Measurements from ENCODE around the gene STK32C.

Gene STK32C

GRCh38 chr10:132273304-132273944, 34.3 kb downstream of the STK32C start:
- Histone ChIP-seq H3K4ac (ENCODE audit: low read depth, low read length) (no peak overlapping the region), H3K27me3 (ENCODE audit: insufficient read depth, low read length, poor library complexity) (no peaks in the 10 kb centered on the region), H3K9ac (ENCODE audit: low read length) (no peak overlapping the region), H2BK120ac (ENCODE audit: low read depth, low read length) (no peak overlapping the region), H3K4me3 (ENCODE audit: low read length) (no peak overlapping the region), H2BK15ac (replicated peaks; ENCODE audit: low read depth) (no peak overlapping the region), H3K4me2 (ENCODE audit: low read length) (no peak overlapping the region), H2AK5ac (ENCODE audit: low read length) (no peak overlapping the region), H3K79me1 (ENCODE audit: low read length) (no peaks in the 10 kb centered on the region), H3K79me2 (ENCODE audit: control insufficient read depth, insufficient read depth, low read length) (no peaks in the 10 kb centered on the region), H3K18ac (ENCODE audit: low read length) (no peak overlapping the region), H2BK5ac (ENCODE audit: low read length) (no peak overlapping the region), H3K56ac (ENCODE audit: low read length) (no peak overlapping the region), H3K23ac (ENCODE audit: low read length) (no peak overlapping the region), H4K8ac (ENCODE audit: low read depth, low read length) (no peak overlapping the region), H3K4me1 (ENCODE audit: control insufficient read depth, low read depth, low read length) (no peaks in the 10 kb centered on the region), H3K27ac (ENCODE audit: low read depth, low read length) (no peak overlapping the region), H3K36me3 (ENCODE audit: control insufficient read depth, insufficient read depth, low read length) (no peaks in the 10 kb centered on the region), H4K5ac (ENCODE audit: low read length) (no peak overlapping the region)
- no peak for DNase-seq
- WGBS (ENCODE audit: extremely low coverage, insufficient coverage, low lambda C conversion rate), result 100% methylated on average over 2 of the region's 8 CpGs

DNA sequence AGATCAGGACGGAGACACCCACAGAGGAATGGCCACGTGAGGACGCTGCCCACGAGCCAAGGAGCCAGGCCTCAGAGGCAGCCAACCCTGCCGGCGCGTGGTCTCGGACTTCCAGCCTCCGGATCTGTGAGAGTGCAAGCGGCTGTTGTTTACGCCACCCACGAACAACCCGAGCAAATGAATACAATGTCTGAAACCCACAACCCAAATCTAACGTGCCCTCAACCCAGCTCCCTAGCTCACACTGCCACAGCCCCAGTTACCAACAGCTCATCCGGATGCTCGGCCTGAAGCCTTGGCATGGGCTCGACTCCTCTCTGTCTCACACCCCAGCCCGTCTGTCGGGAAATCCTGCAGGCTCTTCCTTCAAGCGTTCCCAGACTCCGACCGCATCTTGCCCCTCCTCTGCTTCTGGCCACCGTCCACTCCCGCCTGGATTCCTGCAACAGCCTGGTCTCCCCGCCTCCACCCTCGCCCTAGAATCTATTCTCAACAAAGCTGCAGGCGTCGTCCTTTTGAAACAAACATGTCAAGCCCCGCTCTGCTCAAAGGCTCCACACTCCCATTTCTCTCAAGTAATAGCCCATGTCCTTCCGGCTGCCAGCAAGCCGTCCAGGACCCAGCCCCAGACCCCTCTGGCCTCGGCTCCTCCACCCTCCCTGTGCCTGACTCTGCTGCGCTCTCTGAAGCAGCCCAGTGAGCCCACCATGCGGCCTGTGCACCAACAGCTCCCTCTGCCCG, 35.3 kb downstream of the STK32C start:
- Histone ChIP-seq H2BK120ac (ENCODE audit: low read depth, low read length) (no peak overlapping the region), H3K56ac (ENCODE audit: low read length) (no peak overlapping the region), H3K79me2 (ENCODE audit: control insufficient read depth, insufficient read depth, low read length) (no peaks in the 10 kb centered on the region), H3K4me1 (ENCODE audit: control insufficient read depth, low read depth, low read length) (no peaks in the 10 kb centered on the region), H2BK15ac (replicated peaks; ENCODE audit: low read depth) (no peak overlapping the region), H3K79me1 (ENCODE audit: low read length) (no peaks in the 10 kb centered on the region), H2BK5ac (ENCODE audit: low read length) (no peak overlapping the region), H3K4me3 (ENCODE audit: low read length) (no peak overlapping the region), H3K9ac (ENCODE audit: low read length) (no peak overlapping the region), H3K18ac (ENCODE audit: low read length) (no peak overlapping the region), H4K8ac (ENCODE audit: low read depth, low read length) (no peak overlapping the region), H3K23ac (ENCODE audit: low read length) (no peak overlapping the region), H2AK5ac (ENCODE audit: low read length) (no peak overlapping the region), H3K27me3 (ENCODE audit: insufficient read depth, low read length, poor library complexity) (no peaks in the 10 kb centered on the region), H3K36me3 (ENCODE audit: control insufficient read depth, insufficient read depth, low read length) (no peaks in the 10 kb centered on the region), H4K5ac (ENCODE audit: low read length) (no peak overlapping the region), H3K27ac (ENCODE audit: low read depth, low read length) (no peak overlapping the region), H3K4ac (ENCODE audit: low read depth, low read length) (no peak overlapping the region), H3K4me2 (ENCODE audit: low read length) (no peak overlapping the region)
- WGBS (ENCODE audit: extremely low coverage, insufficient coverage, low lambda C conversion rate), result no CpG with 5 or more reads among the region's 35 CpGs
- DNase-seq, result no peak

DNA sequence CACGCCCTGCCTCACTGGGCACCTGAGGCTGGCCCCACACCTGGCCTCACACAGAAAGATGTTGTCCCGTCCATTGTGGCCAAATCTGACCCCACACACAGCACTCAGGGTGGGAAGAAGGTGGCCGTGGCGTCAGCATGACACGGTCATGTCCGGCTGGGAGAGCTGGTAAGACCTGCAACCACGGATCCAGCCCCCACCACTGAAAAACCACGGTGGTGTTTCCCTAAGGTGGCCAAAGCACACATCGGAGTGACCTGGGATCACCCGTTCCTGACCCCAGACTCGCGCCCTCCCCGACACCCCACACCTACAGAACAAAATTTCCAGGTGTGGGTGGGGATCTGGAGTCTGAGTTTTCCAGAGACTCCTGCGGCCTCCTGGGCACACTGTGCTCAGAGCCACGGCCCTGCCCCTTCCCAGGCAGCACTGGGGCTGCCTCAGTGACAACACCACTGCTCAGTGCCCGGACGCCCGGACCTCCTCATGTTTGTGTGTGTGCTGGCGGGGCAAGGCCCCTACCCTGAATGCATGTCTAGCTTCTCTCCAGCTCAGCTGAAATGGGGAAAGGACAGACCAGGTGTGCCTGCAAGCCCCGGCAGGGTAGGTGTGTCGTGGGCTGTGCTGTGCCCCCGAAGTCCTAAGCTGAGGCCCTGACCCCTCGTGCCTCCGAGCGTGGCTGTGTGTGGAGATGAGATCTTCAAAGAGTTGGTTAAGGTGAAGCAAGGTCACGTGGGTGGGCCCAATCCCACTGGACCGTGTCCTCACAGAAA, 36.1 kb downstream of the STK32C start:
- Histone ChIP-seq H3K79me2 (ENCODE audit: control insufficient read depth, insufficient read depth, low read length) (no peaks in the 10 kb centered on the region), H2AK5ac (ENCODE audit: low read length) (no peak overlapping the region), H4K8ac (ENCODE audit: low read depth, low read length) (no peak overlapping the region), H3K18ac (ENCODE audit: low read length) (no peak overlapping the region), H3K27me3 (ENCODE audit: insufficient read depth, low read length, poor library complexity) (no peaks in the 10 kb centered on the region), H2BK5ac (ENCODE audit: low read length) (no peak overlapping the region), H3K27ac (ENCODE audit: low read depth, low read length) (no peak overlapping the region), H3K4me2 (ENCODE audit: low read length) (no peak overlapping the region), H4K5ac (ENCODE audit: low read length) (no peak overlapping the region), H3K4ac (ENCODE audit: low read depth, low read length) (no peak overlapping the region), H3K4me3 (ENCODE audit: low read length) (no peak overlapping the region), H3K23ac (ENCODE audit: low read length) (no peak overlapping the region), H3K56ac (ENCODE audit: low read length) (no peak overlapping the region), H3K36me3 (ENCODE audit: control insufficient read depth, insufficient read depth, low read length) (no peaks in the 10 kb centered on the region), H3K79me1 (ENCODE audit: low read length) (no peaks in the 10 kb centered on the region), H2BK15ac (replicated peaks; ENCODE audit: low read depth) (no peak overlapping the region), H2BK120ac (ENCODE audit: low read depth, low read length) (no peak overlapping the region), H3K9ac (ENCODE audit: low read length) (no peak overlapping the region), H3K4me1 (ENCODE audit: control insufficient read depth, low read depth, low read length) (no peaks in the 10 kb centered on the region)
- WGBS (ENCODE audit: extremely low coverage, insufficient coverage, low lambda C conversion rate), result no CpG with 5 or more reads among the region's 27 CpGs
- no peak for DNase-seq

DNA sequence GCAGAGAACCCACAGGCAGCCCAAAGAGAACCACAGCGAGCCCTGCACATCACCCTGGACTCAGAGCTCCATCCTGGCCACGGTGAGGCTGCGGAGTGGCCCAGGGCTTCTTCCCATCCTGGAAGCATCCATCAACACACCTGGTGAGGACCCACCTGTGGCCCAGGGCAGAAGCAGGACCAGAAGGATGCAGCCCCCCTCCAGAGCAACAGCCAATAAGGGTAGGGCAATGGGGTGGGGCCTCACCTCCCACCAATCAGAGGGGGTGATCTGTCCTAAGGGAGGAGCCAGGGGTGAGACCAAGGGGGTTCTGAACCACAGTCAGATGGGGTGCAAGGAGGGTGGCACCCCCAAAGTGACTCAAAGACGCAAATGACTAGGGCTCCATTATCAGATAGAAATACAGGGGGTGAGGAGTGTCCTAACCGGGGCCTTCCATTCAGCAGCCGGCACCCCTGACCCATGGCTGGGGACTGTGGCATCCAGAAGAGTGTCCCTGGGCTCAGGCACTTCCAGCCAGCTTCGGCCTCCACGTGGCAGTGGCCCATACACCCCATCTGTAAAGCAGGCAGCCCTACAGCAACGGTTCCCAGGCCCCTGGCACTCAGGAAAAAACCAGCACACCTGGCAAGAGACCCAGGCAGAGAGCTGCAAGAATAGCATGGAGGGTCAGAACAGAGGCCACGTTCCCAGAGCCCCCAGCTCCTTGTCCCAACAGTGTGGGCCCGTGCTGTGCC, 36.9 kb downstream of the STK32C start:
- no CpG with 5 or more reads among the region's 11 CpGs for WGBS (ENCODE audit: extremely low coverage, insufficient coverage, low lambda C conversion rate)
- no peak overlapping the region for H3K27ac ChIP-seq (ENCODE audit: low read depth, low read length)

DNA sequence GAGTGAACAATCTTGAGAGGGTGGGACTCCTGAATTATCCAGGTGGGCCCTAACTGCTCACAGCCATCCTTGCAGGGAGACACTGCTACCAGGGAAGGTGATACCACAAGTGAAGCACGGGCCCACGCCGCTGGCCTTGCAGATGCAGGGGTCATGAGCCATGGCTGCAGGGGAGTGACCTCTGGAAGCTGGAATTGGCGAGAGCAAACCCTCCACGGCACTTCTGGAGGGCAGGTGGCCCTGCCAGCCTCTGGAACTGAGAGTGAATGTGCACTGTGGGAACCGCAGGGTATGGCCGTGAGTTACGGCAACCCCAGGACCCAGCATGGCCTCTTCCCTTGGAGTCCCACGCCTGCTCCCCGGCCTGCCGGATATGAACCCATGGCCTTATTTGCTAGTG, 37.5 kb downstream of the STK32C start:
- no CpG with 5 or more reads among the region's 11 CpGs for WGBS (ENCODE audit: extremely low coverage, insufficient coverage, low lambda C conversion rate)
- Histone ChIP-seq H3K4me3 (ENCODE audit: low read length) (no peak overlapping the region), H3K9ac (ENCODE audit: low read length) (no peak overlapping the region), H3K56ac (ENCODE audit: low read length) (no peak overlapping the region), H3K27ac (ENCODE audit: low read depth, low read length) (no peak overlapping the region), H2BK5ac (ENCODE audit: low read length) (no peak overlapping the region), H3K79me2 (ENCODE audit: control insufficient read depth, insufficient read depth, low read length) (no peaks in the 10 kb centered on the region), H3K23ac (ENCODE audit: low read length) (no peak overlapping the region), H3K4me1 (ENCODE audit: control insufficient read depth, low read depth, low read length) (no peaks in the 10 kb centered on the region), H3K27me3 (ENCODE audit: insufficient read depth, low read length, poor library complexity) (no peaks in the 10 kb centered on the region), H3K4me2 (ENCODE audit: low read length) (no peak overlapping the region), H3K18ac (ENCODE audit: low read length) (no peak overlapping the region), H2AK5ac (ENCODE audit: low read length) (no peak overlapping the region), H2BK120ac (ENCODE audit: low read depth, low read length) (no peak overlapping the region), H3K4ac (ENCODE audit: low read depth, low read length) (no peak overlapping the region), H3K79me1 (ENCODE audit: low read length) (no peaks in the 10 kb centered on the region), H4K8ac (ENCODE audit: low read depth, low read length) (no peak overlapping the region), H3K36me3 (ENCODE audit: control insufficient read depth, insufficient read depth, low read length) (no peaks in the 10 kb centered on the region), H2BK15ac (replicated peaks; ENCODE audit: low read depth) (no peak overlapping the region), H4K5ac (ENCODE audit: low read length) (no peak overlapping the region)
- no peak for DNase-seq

More for the DNA sequence above, 36.9 kb downstream of the STK32C start:
- H3K23ac ChIP-seq (ENCODE audit: low read length), result no peak overlapping the region
- H3K79me2 ChIP-seq (ENCODE audit: control insufficient read depth, insufficient read depth, low read length), result no peaks in the 10 kb centered on the region
- no peaks in the 10 kb centered on the region for H3K27me3 ChIP-seq (ENCODE audit: insufficient read depth, low read length, poor library complexity)
- H3K18ac ChIP-seq (ENCODE audit: low read length), result no peak overlapping the region
- H3K56ac ChIP-seq (ENCODE audit: low read length), result no peak overlapping the region
- H2BK120ac ChIP-seq (ENCODE audit: low read depth, low read length), result no peak overlapping the region
- no peaks in the 10 kb centered on the region for H3K4me1 ChIP-seq (ENCODE audit: control insufficient read depth, low read depth, low read length)
- H2BK15ac ChIP-seq (replicated peaks; ENCODE audit: low read depth), result no peak overlapping the region
- no peaks in the 10 kb centered on the region for H3K79me1 ChIP-seq (ENCODE audit: low read length)
- no peak overlapping the region for H2AK5ac ChIP-seq (ENCODE audit: low read length)
- H3K4ac ChIP-seq (ENCODE audit: low read depth, low read length), result no peak overlapping the region
- H3K9ac ChIP-seq (ENCODE audit: low read length), result no peak overlapping the region
- no peak overlapping the region for H4K8ac ChIP-seq (ENCODE audit: low read depth, low read length)
- no peak overlapping the region for H2BK5ac ChIP-seq (ENCODE audit: low read length)
- no peak for DNase-seq
- no peak overlapping the region for H3K4me3 ChIP-seq (ENCODE audit: low read length)
- no peak overlapping the region for H3K4me2 ChIP-seq (ENCODE audit: low read length)
- H3K36me3 ChIP-seq (ENCODE audit: control insufficient read depth, insufficient read depth, low read length), result no peaks in the 10 kb centered on the region
- no peak overlapping the region for H4K5ac ChIP-seq (ENCODE audit: low read length)
